ENCODE results near the gene THG1L.
A peak's percentile ranks its signal among the peaks of the same experiment; 100 is the strongest.

Gene THG1L

DNA sequence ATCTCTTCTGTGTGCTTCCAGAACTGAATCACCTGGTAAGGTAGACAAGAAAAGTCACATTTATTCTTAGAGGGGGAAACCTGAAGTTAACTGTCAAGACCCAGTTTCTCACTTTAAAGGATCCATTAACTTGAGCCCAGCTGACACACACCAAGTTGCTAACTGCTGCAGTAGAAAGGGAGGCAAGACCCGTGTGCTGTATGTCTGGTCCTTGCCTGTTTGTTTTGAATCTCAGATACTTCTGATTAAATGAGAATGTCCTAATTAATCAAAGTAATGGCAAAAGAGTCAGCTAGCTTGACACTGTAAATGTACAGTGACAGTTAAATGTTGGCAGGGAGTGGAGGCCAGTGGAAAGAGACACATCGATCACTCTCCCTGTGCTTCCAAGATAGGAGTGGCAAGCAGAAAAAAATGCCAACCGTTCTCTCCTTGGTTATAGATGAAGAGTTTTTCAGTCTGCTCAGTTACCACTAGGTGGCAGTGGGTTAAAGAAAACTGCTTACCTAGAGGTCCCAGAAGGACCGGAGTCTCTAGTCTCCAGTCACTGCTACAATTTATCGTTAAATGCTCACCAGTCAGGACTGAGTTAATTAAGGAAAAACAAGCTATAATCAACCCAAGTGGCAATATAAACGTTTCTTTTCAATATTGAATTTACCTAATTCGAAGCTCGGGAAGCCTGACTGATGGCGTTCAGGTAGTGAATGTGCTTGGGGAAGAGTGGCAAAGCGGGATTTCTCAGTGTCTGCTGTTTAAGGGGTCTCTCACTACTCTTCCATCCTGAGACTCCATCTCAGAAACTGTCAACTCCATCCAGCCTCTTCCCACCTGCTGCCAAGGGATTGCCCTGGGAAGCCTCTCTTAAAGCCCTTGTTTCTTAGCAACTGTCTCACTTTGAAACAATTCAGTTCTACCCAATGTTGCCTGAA, 30.7 kb downstream of the THG1L start:
- DNase-seq = peak; percentile 60

DNA sequence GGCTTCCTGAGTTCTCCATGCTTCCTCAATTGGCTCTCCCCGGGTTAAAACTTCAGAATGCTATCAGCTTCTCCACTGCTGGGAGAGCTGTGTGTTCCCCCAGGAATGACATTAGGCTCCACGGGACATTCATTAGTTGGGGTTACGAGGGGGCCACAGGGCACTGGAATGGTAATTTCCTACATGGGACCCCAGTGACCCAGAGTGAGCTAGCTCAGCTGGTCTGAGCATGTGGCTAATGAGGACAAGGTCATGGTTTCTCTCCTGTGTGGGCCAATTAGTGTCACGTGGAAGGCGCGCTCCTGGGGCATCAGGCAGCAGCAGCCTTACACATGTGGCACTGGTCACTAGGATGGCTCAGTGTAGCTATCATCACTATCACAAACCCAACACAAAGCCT, 33.3 kb downstream of the THG1L start:
- DNase-seq = no peak

DNA sequence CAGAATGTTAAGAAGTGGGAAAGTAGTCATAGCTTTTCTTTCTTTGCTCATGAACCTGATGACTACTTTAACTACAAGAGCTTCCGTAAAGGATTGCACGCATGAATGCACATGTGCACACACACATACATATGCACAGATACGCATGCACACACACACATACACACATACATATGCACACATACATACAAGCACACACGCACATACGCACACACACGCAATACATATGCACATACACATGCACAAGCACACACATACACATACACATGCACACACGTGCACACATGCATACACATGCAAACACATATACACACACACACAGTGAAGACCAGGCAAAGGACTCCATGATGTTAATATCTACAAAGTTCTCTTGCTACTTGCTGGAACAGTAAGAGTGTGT, 35.2 kb downstream of the THG1L start:
- no peak for DNase-seq

- DNase-seq = no peak
These were observed 35.7 kb downstream of the THG1L start for GRCh38 chr5:157766902-157767301.

DNA sequence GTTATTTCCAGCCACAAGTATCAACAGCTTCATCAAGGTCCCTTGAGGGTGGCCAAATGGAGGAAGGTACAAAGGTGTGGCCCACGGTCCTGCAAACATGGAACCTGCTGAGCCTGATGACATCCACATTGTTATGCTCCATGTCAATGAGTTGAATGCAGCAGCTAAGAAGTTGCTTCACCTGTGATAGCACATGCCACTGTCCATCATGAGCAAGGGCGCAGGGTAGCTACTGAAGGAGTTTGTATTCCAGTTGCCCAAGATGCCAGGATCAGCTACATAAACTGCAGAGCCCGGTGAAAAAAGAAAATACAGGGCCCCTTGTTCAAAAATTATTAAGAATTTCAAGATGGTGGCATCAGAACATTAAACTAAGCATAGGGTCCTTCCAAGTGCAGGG, 36.5 kb downstream of the THG1L start:
- no peak for DNase-seq

GRCh38 chr5:157770665-157771064, 39.4 kb downstream of the THG1L start:
- DNase-seq = no peak

DNA sequence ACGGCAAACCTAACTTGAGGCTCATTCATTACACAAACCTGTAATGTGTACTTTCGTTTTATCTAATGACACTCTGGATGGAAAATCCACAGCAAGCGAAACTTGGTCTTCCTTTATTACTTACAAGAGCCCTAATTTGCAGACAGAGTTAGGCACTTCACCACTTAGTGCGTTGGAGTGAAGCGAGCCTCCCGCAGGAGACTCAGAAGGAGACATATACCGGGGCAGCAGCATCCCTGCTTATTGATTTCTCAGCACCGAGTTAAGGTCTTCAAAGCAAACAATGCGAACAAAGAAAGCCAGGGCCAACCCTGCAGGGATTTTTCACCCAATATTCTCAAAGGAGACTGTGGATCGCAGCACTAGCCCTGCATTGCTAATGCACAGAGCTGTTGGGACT, 40.9 kb downstream of the THG1L start:
- no peak for DNase-seq

DNA sequence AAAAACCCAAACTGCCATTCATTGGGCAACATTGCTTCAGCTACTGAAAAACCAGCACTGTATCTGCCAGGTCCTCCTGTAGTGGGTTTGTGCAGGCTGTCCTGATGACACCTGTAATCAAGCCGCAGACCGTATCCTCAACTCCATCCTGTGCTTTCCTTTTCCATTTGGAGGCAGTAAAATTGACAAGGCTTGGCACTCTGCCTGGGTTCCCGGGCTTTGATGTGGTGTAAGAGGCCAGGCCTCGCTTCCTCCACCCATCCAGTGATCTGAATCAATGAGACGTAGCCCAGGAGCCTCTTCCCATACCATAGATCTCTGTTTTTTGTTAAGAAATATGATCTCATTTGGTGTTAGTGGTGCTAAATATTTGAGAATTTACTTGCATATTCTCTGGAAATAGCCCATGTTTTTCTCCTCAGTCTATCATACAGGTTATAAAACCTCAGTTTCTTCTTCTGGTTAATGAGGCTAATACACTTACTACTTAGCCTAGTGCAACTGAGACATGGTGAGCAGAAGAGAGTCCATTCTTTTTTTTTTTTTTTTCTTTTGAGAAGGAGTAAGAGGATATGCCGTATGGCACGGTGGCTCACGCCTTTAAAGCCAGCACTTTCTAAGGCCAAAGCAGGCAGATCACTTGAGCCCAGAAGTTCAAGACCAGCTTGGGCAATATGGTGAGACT, 47.0 kb downstream of the THG1L start:
- peak; percentile 9 for DNase-seq

DNA sequence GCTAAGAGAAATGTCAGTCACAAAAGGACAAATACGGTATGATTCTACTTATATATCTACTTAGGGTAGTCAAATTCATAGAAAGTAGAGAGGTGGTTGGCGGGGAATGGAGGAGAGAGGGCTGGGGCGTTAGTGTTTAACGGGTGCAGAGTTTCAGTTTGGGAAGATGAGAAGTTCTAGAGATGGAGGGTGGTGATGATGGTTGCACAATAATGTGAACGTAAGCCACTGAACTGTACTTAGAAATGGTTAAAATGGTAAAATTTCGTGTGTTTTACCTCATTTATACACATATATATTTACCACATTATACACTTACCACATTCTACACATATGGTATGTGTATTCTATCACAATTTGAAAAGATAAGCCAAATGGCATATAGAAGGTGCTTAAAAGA, 48.0 kb downstream of the THG1L start:
- no peak for DNase-seq

DNA sequence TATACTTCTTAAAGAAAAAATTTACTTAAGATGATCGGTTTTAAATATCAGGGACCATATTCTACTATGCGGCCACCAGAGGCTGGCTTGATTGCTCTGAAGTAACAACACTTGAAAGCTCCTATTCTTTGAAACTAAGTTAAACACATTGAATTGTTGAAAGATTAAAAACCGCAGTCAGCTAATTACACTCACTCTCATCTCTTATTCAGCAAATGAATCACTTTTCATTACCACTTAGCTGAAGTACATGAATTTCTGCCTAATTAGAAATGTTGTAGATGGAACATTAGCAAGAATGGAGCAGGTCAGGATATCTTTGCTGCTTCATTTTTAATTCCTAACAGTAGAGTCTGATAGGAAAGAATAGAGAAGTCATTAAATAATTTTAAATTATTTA, 54.6 kb downstream of the THG1L start:
- DNase-seq = no peak
